NCI-H69 (cell line): Measurements from ENCODE around the gene ZBTB40.

Source experiments
- DNase-seq: peaks from one replicate; lab custom pipeline; 2025; lab: John Stamatoyannopoulos, UW

ZBTB40 gene

GRCh38 chr1:22562584-22563583, 111.2 kb downstream of the ZBTB40 start, which contains the start of gene EPHA8:
TSS of gene EPHA8 (plus strand) at chr1:22563489. CDS start at chr1:22563636, 147 bp downstream.
- peak; percentile 72 for DNase-seq

- peak; percentile 42 for DNase-seq
These were observed 112.3 kb downstream of the ZBTB40 start for GRCh38 chr1:22563671-22564602.

GRCh38 chr1:22566161-22566560, 114.5 kb downstream of the ZBTB40 start:
- DNase-seq: no peak

GRCh38 chr1:22567197-22567596, 115.5 kb downstream of the ZBTB40 start:
- no peak for DNase-seq

GRCh38 chr1:22567994-22568393, 116.3 kb downstream of the ZBTB40 start:
- DNase-seq: no peak

GRCh38 chr1:22569269-22569668, 117.6 kb downstream of the ZBTB40 start:
- no peak for DNase-seq

- no peak for DNase-seq
These were observed 118.7 kb downstream of the ZBTB40 start for GRCh38 chr1:22570140-22570909.

- peak; percentile 23 for DNase-seq
These were observed 121.2 kb downstream of the ZBTB40 start for GRCh38 chr1:22572818-22573217.

GRCh38 chr1:22573237-22573636, 121.6 kb downstream of the ZBTB40 start:
- no peak for DNase-seq

GRCh38 chr1:22575532-22576149, 124.0 kb downstream of the ZBTB40 start:
- no peak for DNase-seq

GRCh38 chr1:22576150-22576544, 124.5 kb downstream of the ZBTB40 start:
- no peak for DNase-seq

- no peak for DNase-seq
These were observed 125.0 kb downstream of the ZBTB40 start for GRCh38 chr1:22576617-22577016.

- DNase-seq: no peak
These were observed 127.2 kb downstream of the ZBTB40 start for GRCh38 chr1:22578732-22579361.

- DNase-seq: peak; percentile 63
These were observed 128.0 kb downstream of the ZBTB40 start for GRCh38 chr1:22579541-22580155.
